GM12878 (cell line): ENCODE measurements around the gene NRBF2. TPM values are rescaled to one million over a fixed set of nuclear protein-coding genes. Genes with fewer than 3 reads are reported as not detected.

ENCODE experiments used
- ATAC-seq: fragments of 200-7000 bp; cut with Tn5 transposase; 3 replicates; pipeline ENCODE4 v1.9.1; 2020; ENCODE audit warnings: mild to moderate bottlenecking, moderate library complexity
- BruUV-seq: library from RNA; stranded (reverse); fragments of 400-500 nt; replicated peaks from 2 replicates; lab custom pipeline; 2021; lab: Mats Ljungman, UMichigan
- CTCF ChIA-PET: fragments of 300-600 bp; sonication (Branson Sonifier 250); formaldehyde crosslinking; extraction: SDS; loops from one replicate; lab custom pipeline; 2021; ENCODE audit warnings: inconsistent platforms; lab: Yijun Ruan, JAX
- POLR2A ChIA-PET: fragments of 350-600 bp; formaldehyde crosslinking; extraction: SDS; loops from one replicate; lab custom pipeline; 2021; ENCODE audit warnings: inconsistent platforms; lab: Charles Lee
- RAD21 ChIA-PET: fragments of 300-600 bp; sonication (Branson Sonifier 250); formaldehyde crosslinking; loops from one replicate; lab custom pipeline; 2023; ENCODE audit warnings: antibody characterized with exemption; ENCODE audit not compliant: unreplicated experiment; lab: Charles Lee
- SMC1A ChIA-PET: fragments of 300-600 bp; sonication (Branson Sonifier 250); formaldehyde crosslinking; loops from one replicate; lab custom pipeline; 2023; ENCODE audit not compliant: unreplicated experiment, uncharacterized antibody; lab: Charles Lee
- DNase-seq: peaks from one replicate; pipeline ENCODE4 v3.0.0-alpha.2; 2011; ENCODE audit warnings: low read depth, low spot score
- FAIRE-seq: peaks from 3 replicates; lab custom pipeline; 2011; peaks lifted over from hg19 to GRCh38; lab: Jason Lieb, UNC
- H2AFZ ChIP-seq: 2 replicates; pipeline ENCODE4 v1.6.0; 2011; ENCODE audit warnings: low read depth, low read length, control low read depth; ENCODE audit not compliant: control insufficient read depth
- H3K27ac ChIP-seq: 2 replicates; pipeline ENCODE4 v1.5.1; 2011; ENCODE audit warnings: control low read depth; ENCODE audit not compliant: control insufficient read depth, insufficient read depth
- H3K27me3 ChIP-seq, 2 experiments: replicated peaks in 1 of 2; 2 replicates each; pipeline versions ENCODE4 v1.6.0 to v1.6.1; 2011; ENCODE audit warnings: low read length in 1 of 2; ENCODE audit not compliant: control insufficient read depth in 2 of 2, insufficient read depth in 2 of 2
- H3K36me3 ChIP-seq, 2 experiments: 2 replicates each; pipeline ENCODE4 v1.5.1; 2011; ENCODE audit warnings: low read length in 1 of 2; ENCODE audit not compliant: control insufficient read depth in 2 of 2, insufficient read depth in 2 of 2
- H3K4me1 ChIP-seq: 2 replicates; pipeline ENCODE4 v1.6.1; 2011; ENCODE audit warnings: mild to moderate bottlenecking, low read length, moderate library complexity, mixed read lengths; ENCODE audit not compliant: control insufficient read depth, insufficient read depth
- H3K4me2 ChIP-seq: 2 replicates; pipeline ENCODE4 v1.6.0; 2011; ENCODE audit warnings: control low read depth; ENCODE audit not compliant: control insufficient read depth, insufficient read depth
- H3K4me3 ChIP-seq: fragments of 200-600 bp; sonication (generic); 2 replicates; pipeline ENCODE4 v1.5.1; 2016
- H3K79me2 ChIP-seq: 2 replicates; pipeline ENCODE4 v1.6.0; 2011; ENCODE audit warnings: low read length; ENCODE audit not compliant: control insufficient read depth, insufficient read depth
- H3K9ac ChIP-seq: 2 replicates; pipeline ENCODE4 v1.8.0; 2011; ENCODE audit warnings: low read length, control low read depth, mixed read lengths; ENCODE audit not compliant: control insufficient read depth, insufficient read depth
- H3K9me3 ChIP-seq: replicated peaks from 3 replicates; pipeline ENCODE4 v1.5.1; 2011; ENCODE audit warnings: mild to moderate bottlenecking, low read length; ENCODE audit not compliant: control insufficient read depth, insufficient read depth
- H4K20me1 ChIP-seq: 2 replicates; pipeline ENCODE4 v1.6.0; 2011; ENCODE audit not compliant: control insufficient read depth, insufficient read depth
- BCL11A ChIP-seq: IDR thresholded peaks from 2 replicates; pipeline ENCODE4 v1.6.1; 2011; ENCODE audit warnings: low read depth, low read length
- BMI1 ChIP-seq: fragments of 450-650 bp; IDR thresholded peaks from 2 replicates; pipeline ENCODE4 v1.6.1; 2016; ENCODE audit warnings: mild to moderate bottlenecking, moderate library complexity, borderline replicate concordance
- CBX5 ChIP-seq: sonication (generic); IDR thresholded peaks from 2 replicates; pipeline ENCODE4 v1.6.1; 2016; ENCODE audit warnings: low read depth, moderate library complexity, mild to moderate bottlenecking, inconsistent platforms
- EGR1 ChIP-seq, 2 experiments: IDR thresholded peaks; 1 replicate in 1 of 2; 2 replicates in 1 of 2; pipeline ENCODE4 v1.6.1; 2011 to 2012; ENCODE audit warnings: low read depth in 2 of 2, low read length in 2 of 2, borderline replicate concordance in 1 of 2, mild to moderate bottlenecking in 1 of 2, moderate library complexity in 1 of 2
- ESRRA ChIP-seq: IDR thresholded peaks from 2 replicates; pipeline ENCODE4 v1.6.1; 2012; ENCODE audit warnings: mild to moderate bottlenecking, low read length, improper control_type of control experiment
- FOXK2 ChIP-seq: fragments of 450-650 bp; IDR thresholded peaks from 2 replicates; pipeline ENCODE4 v1.6.1; 2017; ENCODE audit warnings: mild to moderate bottlenecking, moderate library complexity
- HCFC1 ChIP-seq: fragments of 150-350 bp; IDR thresholded peaks from 2 replicates; pipeline ENCODE4 v1.6.1; 2014; ENCODE audit warnings: low read length
- MEF2A ChIP-seq: IDR thresholded peaks from 2 replicates; pipeline ENCODE4 v1.6.1; 2011; ENCODE audit warnings: low read depth, mild to moderate bottlenecking, low read length, moderate library complexity; ENCODE audit not compliant: insufficient read depth
- MTA3 ChIP-seq: IDR thresholded peaks from 2 replicates; pipeline ENCODE4 v1.6.1; 2012; ENCODE audit warnings: low read length, inconsistent platforms, borderline replicate concordance
- NFYB ChIP-seq: IDR thresholded peaks from 2 replicates; pipeline ENCODE4 v1.6.1; 2011; ENCODE audit warnings: low read depth, mild to moderate bottlenecking, low read length, improper control_type of control experiment, moderate library complexity; ENCODE audit not compliant: insufficient read depth
- POLR2AphosphoS5 ChIP-seq: IDR thresholded peaks from 2 replicates; pipeline ENCODE4 v1.6.1; 2011; ENCODE audit warnings: mild to moderate bottlenecking, low read length, inconsistent platforms
- RBBP5 ChIP-seq: fragments of 200-600 bp; sonication (generic); conservative IDR thresholded peaks from 2 replicates; pipeline ENCODE4 v1.6.1; 2016
- SMARCA5 ChIP-seq: fragments of 450-650 bp; IDR thresholded peaks from 2 replicates; pipeline ENCODE4 v1.6.1; 2017; ENCODE audit warnings: mild to moderate bottlenecking
- SP1 ChIP-seq: IDR thresholded peaks from one replicate; pipeline ENCODE4 v1.6.1; 2011; ENCODE audit warnings: low read depth, low read length
- SUZ12 ChIP-seq: fragments of 200-600 bp; sonication (generic); IDR thresholded peaks from one replicate; pipeline ENCODE4 v1.6.1; 2018; ENCODE audit warnings: antibody characterized with exemption, mild to moderate bottlenecking; ENCODE audit not compliant: unreplicated experiment
- WRNIP1 ChIP-seq: IDR thresholded peaks from 2 replicates; pipeline ENCODE4 v1.6.1; 2011; ENCODE audit warnings: low read depth, low read length, improper control_type of control experiment, borderline replicate concordance
- ZSCAN29 ChIP-seq: fragments of 450-650 bp; IDR thresholded peaks from 2 replicates; pipeline ENCODE4 v1.6.1; 2017; ENCODE audit warnings: mild to moderate bottlenecking, moderate library complexity
- WGBS: methylation state at CpG from one replicate; pipeline ENCODE4 v1.1.6; 2016; ENCODE audit warnings: low lambda C conversion rate; ENCODE audit not compliant: insufficient replicate concordance, insufficient coverage; ENCODE audit errors: missing lambda C conversion rate; 5-methylcytosine and 5-hydroxymethylcytosine counted together
- in situ Hi-C: fragments of 300-500 bp; cut with MboI; formaldehyde crosslinking; loops from 9 replicates; pipeline ENCODE4 v1.14.3; 2018; ENCODE audit warnings: mixed read lengths
- intact Hi-C: fragments of 100-400 bp; cut with micrococcal nuclease; formaldehyde crosslinking; loops from one replicate; pipeline ENCODE4 v1.14.2; 2022; ENCODE audit not compliant: unreplicated experiment
- polyA plus RNA-seq, 11 experiments: library from polyadenylated mRNA; depleted of rRNA in 4 of 11; unstranded in 6 of 11; stranded (reverse) in 5 of 11; fragments of >200 nt; fragmentation: Nextera tagmentation in 4 of 11; fragmentation: Illumina TruSeq in 1 of 11; extraction: Ambion mirVana in 4 of 11; extraction: Trizol in 1 of 11; gene quantifications; 1 replicate in 1 of 11; 2 replicates in 10 of 11; pipeline versions ENCODE4 v1.2.1 to v1.2.3, GENCODE V29; 2011 to 2016; ENCODE audit warnings: inconsistent platforms in 2 of 11, missing spikeins in 2 of 11, low read depth in 1 of 11
- total RNA-seq, 4 experiments: library from RNA; depleted of rRNA in 3 of 4; stranded (reverse); fragments of >200 nt in 3 of 4; fragmentation: Illumina TruSeq in 1 of 4; extraction: Trizol in 1 of 4; gene quantifications; 2 replicates each; pipeline versions ENCODE4 v1.2.1 to v1.2.3, GENCODE V29; 2013 to 2021
- TF ChIP-seq, protein P1 (sequence below): fragments of 150-350 bp; IDR thresholded peaks from 2 replicates; pipeline ENCODE4 v1.6.1; 2014; ENCODE audit warnings: mild to moderate bottlenecking, low read depth, low read length
- TF ChIP-seq, protein P2 (sequence below): fragments of 450-650 bp; formaldehyde crosslinking; IDR thresholded peaks from 2 replicates; pipeline ENCODE4 v1.4.0; 2020; ENCODE audit warnings: mild to moderate bottlenecking, moderate library complexity

Gene NRBF2
- total and polyA plus RNA-seq, 10 of the 15 experiments (the other 5 are each of a cell fraction or from before 2014, with no cell fraction given), result 17.8 to 39.8 (median 27.7) TPM

DNA sequence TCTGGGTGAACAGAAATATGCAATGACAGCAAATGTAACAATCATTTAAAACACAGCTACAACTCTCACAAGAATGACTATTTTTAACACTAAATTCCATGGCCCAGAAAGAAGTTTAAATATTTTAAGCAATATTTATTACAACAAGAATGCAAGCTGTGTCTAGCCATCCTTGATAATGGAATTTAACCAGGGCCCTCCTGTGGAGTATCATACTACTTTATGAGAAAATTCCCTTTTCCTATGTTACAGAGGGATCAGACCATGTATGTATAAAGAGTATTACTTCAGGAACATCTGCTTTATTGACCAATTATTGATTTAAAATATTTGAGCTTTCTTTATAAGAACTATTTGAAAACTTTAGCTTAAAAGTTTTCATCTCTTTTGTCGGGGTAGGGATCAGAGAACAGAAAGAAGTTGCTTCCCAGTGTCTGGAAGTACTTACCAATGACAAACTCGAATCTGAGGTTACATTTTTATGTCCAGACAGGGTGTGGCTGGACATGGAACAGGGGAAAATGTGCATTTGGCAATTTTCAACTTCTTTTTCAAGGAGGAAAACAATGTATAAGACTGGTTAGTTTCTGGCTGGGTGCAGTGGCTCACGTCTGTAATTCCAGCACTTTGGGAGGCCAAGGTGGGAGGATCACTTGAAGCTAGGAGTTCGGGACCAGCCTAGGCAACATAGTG lies 48.3 kb upstream of the NRBF2 start (continued):
- TF ChIP-seq EGR1 (IDR thresholded peaks at IDR 0.05; ENCODE audit: borderline replicate concordance in 1 of 2, low read depth in 2 of 2, low read length in 2 of 2) (no peak), BMI1 (no peak), MTA3 (no peak), FOXK2 (no peak), ESRRA (no peak), SMARCA5 (no peak), CBX5 (no peak), HCFC1 (no peak)

DNA sequence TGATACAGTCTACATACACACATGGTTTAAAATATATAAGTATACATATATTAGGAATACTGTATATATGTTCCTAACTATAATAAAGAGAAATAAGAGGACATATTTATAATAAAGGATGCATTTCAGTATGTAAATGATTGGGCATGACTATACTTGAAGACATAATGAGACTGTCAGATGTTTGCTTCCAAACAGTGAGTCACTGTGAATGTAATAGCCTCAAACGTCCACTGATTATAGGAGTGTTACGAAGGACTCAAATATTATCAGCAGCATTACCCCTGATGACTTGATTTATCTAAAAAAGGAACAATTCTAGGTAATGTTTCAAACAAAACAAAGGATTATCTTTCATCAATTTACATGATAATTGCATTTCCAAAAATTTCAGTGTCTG lies 39.9 kb upstream of the NRBF2 start:
- Histone ChIP-seq H3K9me3 (no peaks in the 10 kb centered on the region), H3K4me3 (no peak overlapping the region), H3K27me3 (no peaks in the 10 kb centered on the region), H3K27ac (no peak overlapping the region), H2AFZ (no peak overlapping the region), H3K36me3 (no peaks in the 10 kb centered on the region), H3K9ac (no peak overlapping the region), H3K79me2 (no peaks in the 10 kb centered on the region), H4K20me1 (no peaks in the 10 kb centered on the region), H3K4me1 (no peaks in the 10 kb centered on the region), H3K4me2 (no peak overlapping the region)
- BruUV-seq, result no TSS peak
- 33% methylated on average over 2 of the region's 2 CpGs for WGBS
- no peak for FAIRE-seq
- in situ Hi-C loops (no loop called here), intact Hi-C loops (no loop called here)
- ATAC-seq, result no peak
- ChIA-PET RAD21 (no interaction called here), SMC1A (no interaction called here), CTCF (no interaction called here), POLR2A (no interaction called here)
- DNase-seq, result no peak
- TF ChIP-seq SUZ12, result no peak
- TF ChIP-seq, protein P1, sequence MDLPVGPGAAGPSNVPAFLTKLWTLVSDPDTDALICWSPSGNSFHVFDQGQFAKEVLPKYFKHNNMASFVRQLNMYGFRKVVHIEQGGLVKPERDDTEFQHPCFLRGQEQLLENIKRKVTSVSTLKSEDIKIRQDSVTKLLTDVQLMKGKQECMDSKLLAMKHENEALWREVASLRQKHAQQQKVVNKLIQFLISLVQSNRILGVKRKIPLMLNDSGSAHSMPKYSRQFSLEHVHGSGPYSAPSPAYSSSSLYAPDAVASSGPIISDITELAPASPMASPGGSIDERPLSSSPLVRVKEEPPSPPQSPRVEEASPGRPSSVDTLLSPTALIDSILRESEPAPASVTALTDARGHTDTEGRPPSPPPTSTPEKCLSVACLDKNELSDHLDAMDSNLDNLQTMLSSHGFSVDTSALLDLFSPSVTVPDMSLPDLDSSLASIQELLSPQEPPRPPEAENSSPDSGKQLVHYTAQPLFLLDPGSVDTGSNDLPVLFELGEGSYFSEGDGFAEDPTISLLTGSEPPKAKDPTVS, result no peak
- TF ChIP-seq BCL11A, result no peak
- TF ChIP-seq MEF2A, result no peak
- no peak for TF ChIP-seq WRNIP1
- TF ChIP-seq SP1, result no peak
- TF ChIP-seq NFYB, result no peak
- no peak for TF ChIP-seq ZSCAN29
- no peak for TF ChIP-seq RBBP5
- TF ChIP-seq, protein P2, sequence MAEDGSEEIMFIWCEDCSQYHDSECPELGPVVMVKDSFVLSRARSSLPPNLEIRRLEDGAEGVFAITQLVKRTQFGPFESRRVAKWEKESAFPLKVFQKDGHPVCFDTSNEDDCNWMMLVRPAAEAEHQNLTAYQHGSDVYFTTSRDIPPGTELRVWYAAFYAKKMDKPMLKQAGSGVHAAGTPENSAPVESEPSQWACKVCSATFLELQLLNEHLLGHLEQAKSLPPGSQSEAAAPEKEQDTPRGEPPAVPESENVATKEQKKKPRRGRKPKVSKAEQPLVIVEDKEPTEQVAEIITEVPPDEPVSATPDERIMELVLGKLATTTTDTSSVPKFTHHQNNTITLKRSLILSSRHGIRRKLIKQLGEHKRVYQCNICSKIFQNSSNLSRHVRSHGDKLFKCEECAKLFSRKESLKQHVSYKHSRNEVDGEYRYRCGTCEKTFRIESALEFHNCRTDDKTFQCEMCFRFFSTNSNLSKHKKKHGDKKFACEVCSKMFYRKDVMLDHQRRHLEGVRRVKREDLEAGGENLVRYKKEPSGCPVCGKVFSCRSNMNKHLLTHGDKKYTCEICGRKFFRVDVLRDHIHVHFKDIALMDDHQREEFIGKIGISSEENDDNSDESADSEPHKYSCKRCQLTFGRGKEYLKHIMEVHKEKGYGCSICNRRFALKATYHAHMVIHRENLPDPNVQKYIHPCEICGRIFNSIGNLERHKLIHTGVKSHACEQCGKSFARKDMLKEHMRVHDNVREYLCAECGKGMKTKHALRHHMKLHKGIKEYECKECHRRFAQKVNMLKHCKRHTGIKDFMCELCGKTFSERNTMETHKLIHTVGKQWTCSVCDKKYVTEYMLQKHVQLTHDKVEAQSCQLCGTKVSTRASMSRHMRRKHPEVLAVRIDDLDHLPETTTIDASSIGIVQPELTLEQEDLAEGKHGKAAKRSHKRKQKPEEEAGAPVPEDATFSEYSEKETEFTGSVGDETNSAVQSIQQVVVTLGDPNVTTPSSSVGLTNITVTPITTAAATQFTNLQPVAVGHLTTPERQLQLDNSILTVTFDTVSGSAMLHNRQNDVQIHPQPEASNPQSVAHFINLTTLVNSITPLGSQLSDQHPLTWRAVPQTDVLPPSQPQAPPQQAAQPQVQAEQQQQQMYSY (CRISPR knock-in tag), result no peak
- no peak for TF ChIP-seq HCFC1
- TF ChIP-seq POLR2AphosphoS5, result no peak
